H1 (cell line): ENCODE results near the gene RNF182. TPM values are rescaled to one million over a fixed set of nuclear protein-coding genes. Genes with fewer than 3 reads are reported as not detected.

ENCODE experiments used
- MAFK ChIP-seq: IDR thresholded peaks from 2 replicates; pipeline ENCODE4 v1.6.1; 2012; ENCODE audit warnings: low read depth, mild to moderate bottlenecking, improper control_type of control experiment, low read length
- SIRT6 ChIP-seq: IDR thresholded peaks from one replicate; pipeline ENCODE4 v1.7.1; 2012; ENCODE audit warnings: low read length, inconsistent platforms
- polyA plus RNA-seq, 7 experiments: library from polyadenylated mRNA; depleted of rRNA in 3 of 7; stranded (reverse) in 5 of 7; unstranded in 2 of 7; fragments of >200 nt in 5 of 7; fragments of 200-250 nt in 2 of 7; gene quantifications; 1 replicate in 5 of 7; 2 replicates in 1 of 7; 4 replicates in 1 of 7; pipeline versions ENCODE4 v1.2.1 to v1.2.3, GENCODE V29; 2011 to 2013; ENCODE audit warnings: missing spikeins in 2 of 7, mixed read lengths in 2 of 7
- total RNA-seq: library from RNA; stranded (reverse); fragmentation: NEBNext Ultra II Directional; extraction: Animal tissue kit (Norgen Biotek cat#: 25700); gene quantifications from 2 replicates; pipeline ENCODE4 v1.2.1, GENCODE V29; 2021
- TF ChIP-seq, protein P1 (sequence below): IDR thresholded peaks from 2 replicates; pipeline ENCODE4 v1.6.1; 2012; ENCODE audit warnings: low read length, inconsistent platforms

RNF182 gene
- total and polyA plus RNA-seq, 2 of the 8 experiments (the other 6 are each of a cell fraction or from before 2014, with no cell fraction given), result 6.2 to 10.7 TPM

DNA sequence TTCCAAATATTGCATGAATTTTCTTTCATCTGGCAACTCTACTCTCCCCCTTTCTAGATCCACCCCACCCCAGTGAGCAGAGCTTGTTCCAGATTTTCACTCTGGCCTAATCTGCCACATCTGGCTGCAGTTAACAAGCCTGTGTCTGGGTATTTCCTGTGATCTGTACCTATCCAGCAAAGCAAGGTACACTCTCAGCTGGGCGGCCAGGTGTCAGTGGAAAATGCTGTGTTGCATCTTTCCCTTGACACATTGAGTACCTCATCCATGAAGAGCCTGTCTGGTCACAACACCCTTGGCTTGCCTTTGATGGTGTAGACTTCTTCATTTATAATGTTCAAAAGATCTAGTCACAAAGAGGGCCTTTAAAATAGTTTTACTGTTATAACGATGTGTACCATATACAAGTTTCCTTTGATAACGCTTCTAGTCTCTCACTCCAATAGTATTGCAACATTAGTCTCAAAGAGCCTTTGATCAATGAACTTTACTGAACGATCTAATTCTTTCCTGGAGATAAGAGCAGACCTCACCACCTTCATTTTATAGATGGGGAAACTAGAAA, 6.0 kb upstream of the RNF182 start (continued):
- TF ChIP-seq MAFK (no peak), SIRT6 (no peak)
- TF ChIP-seq, protein P1, sequence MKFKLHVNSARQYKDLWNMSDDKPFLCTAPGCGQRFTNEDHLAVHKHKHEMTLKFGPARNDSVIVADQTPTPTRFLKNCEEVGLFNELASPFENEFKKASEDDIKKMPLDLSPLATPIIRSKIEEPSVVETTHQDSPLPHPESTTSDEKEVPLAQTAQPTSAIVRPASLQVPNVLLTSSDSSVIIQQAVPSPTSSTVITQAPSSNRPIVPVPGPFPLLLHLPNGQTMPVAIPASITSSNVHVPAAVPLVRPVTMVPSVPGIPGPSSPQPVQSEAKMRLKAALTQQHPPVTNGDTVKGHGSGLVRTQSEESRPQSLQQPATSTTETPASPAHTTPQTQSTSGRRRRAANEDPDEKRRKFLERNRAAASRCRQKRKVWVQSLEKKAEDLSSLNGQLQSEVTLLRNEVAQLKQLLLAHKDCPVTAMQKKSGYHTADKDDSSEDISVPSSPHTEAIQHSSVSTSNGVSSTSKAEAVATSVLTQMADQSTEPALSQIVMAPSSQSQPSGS, result no peak
